Endothelial cell (in vitro differentiated cells): ENCODE measurements around the gene ANGPTL7. TPM values are rescaled to one million over a fixed set of nuclear protein-coding genes. Genes with fewer than 3 reads are reported as not detected.
A peak's percentile ranks its signal among the peaks of the same experiment; 100 is the strongest.

Source experiments
- DNase-seq: peaks from one replicate; pipeline ENCODE4 v3.0.0; 2021; ENCODE audit warnings: low spot score
- H3K27ac Mint-ChIP-seq: one replicate; pipeline ENCODE4 v1.8.0; 2021; ENCODE audit warnings: mixed read lengths, inconsistent platforms; ENCODE audit not compliant: unreplicated experiment
- H3K27me3 Mint-ChIP-seq: one replicate; pipeline ENCODE4 v1.8.0; 2021; ENCODE audit warnings: mild to moderate bottlenecking, moderate library complexity, mixed read lengths, inconsistent platforms; ENCODE audit not compliant: unreplicated experiment
- H3K36me3 Mint-ChIP-seq: one replicate; pipeline ENCODE4 v1.8.0; 2021; ENCODE audit warnings: mild to moderate bottlenecking, low read depth, mixed read lengths, inconsistent platforms; ENCODE audit not compliant: unreplicated experiment
- H3K4me1 Mint-ChIP-seq: one replicate; pipeline ENCODE4 v1.8.0; 2021; ENCODE audit warnings: mild to moderate bottlenecking, mixed read lengths, inconsistent platforms; ENCODE audit not compliant: unreplicated experiment
- H3K4me3 Mint-ChIP-seq: one replicate; pipeline ENCODE4 v1.8.0; 2021; ENCODE audit warnings: mild to moderate bottlenecking, mixed read lengths, inconsistent platforms; ENCODE audit not compliant: unreplicated experiment
- H3K9me3 Mint-ChIP-seq: one replicate; pipeline ENCODE4 v1.8.0; 2021; ENCODE audit warnings: mixed read lengths, inconsistent platforms; ENCODE audit not compliant: unreplicated experiment
- total RNA-seq: library from RNA; stranded (reverse); fragmentation: NEBNext Ultra II Directional; extraction: Animal tissue kit (Norgen Biotek cat#: 25700); gene quantifications from one replicate; pipeline ENCODE4 v1.2.1, GENCODE V29; 2021; ENCODE audit not compliant: unreplicated experiment
- TF ChIP-seq, protein P1 (sequence below): fragments of 200-600 bp; sonication (generic); IDR thresholded peaks from one replicate; pipeline ENCODE4 v1.5.0; 2021; ENCODE audit warnings: antibody characterized with exemption; ENCODE audit not compliant: unreplicated experiment

The ANGPTL7 gene
- total RNA-seq, 1 donor from 2014 or later: not detected

DNA sequence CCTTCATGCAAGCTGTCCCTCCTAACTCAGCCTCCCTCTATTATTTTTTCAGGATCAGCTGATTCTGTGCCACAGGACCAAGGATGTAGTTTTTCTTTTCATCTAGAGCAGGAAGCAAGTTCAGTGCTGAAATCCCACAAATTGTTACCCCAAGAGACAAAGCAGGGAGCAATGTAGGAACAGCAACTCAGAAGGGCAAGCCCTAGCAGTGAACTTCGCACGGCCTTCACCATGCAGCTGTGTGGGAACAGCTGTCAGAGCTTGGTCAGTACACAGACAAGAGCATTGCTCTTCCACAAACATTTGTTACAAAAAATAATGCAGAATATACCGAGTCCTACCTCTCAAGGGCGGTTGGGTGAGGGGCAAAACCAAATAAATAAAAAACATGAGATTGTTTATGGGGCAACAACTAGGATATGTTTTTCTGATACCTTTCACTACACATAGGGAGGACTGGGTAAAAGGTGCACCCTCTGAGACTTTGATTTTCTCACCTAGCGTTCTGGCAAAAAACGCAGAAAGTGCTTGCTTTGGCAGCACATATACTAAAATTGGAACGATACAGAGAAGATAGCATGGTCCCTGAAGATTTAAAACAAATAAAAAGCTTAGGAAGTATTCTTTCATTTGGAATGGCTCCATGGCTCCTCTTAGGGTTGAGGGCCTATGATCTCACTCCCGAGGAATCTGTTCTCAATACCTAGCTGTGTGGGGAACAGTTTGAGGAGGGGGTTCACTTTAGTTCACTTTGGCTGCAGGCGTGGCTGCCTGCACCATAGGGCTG, 37.1 kb upstream of the ANGPTL7 start:
- H3K4me1 Mint-ChIP-seq: peaks cover 16% of the 10 kb centered on the region
- H3K36me3 Mint-ChIP-seq: peaks cover 21% of the 10 kb centered on the region
- DNase-seq: no peak
- H3K4me3 Mint-ChIP-seq: no peak overlapping the region
- peak overlapping the region; percentile 44 for H3K27ac Mint-ChIP-seq
- TF ChIP-seq, protein P1, sequence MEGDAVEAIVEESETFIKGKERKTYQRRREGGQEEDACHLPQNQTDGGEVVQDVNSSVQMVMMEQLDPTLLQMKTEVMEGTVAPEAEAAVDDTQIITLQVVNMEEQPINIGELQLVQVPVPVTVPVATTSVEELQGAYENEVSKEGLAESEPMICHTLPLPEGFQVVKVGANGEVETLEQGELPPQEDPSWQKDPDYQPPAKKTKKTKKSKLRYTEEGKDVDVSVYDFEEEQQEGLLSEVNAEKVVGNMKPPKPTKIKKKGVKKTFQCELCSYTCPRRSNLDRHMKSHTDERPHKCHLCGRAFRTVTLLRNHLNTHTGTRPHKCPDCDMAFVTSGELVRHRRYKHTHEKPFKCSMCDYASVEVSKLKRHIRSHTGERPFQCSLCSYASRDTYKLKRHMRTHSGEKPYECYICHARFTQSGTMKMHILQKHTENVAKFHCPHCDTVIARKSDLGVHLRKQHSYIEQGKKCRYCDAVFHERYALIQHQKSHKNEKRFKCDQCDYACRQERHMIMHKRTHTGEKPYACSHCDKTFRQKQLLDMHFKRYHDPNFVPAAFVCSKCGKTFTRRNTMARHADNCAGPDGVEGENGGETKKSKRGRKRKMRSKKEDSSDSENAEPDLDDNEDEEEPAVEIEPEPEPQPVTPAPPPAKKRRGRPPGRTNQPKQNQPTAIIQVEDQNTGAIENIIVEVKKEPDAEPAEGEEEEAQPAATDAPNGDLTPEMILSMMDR: no peak
- peaks cover 1% of the 10 kb centered on the region for H3K27me3 Mint-ChIP-seq
- no peaks in the 10 kb centered on the region for H3K9me3 Mint-ChIP-seq

- Mint-ChIP-seq H3K36me3 (peaks cover 21% of the 10 kb centered on the region), H3K27me3 (peaks cover 1% of the 10 kb centered on the region), H3K27ac (no peak overlapping the region), H3K9me3 (no peaks in the 10 kb centered on the region), H3K4me1 (peaks cover 23% of the 10 kb centered on the region), H3K4me3 (no peak overlapping the region)
- no peak for DNase-seq
- TF ChIP-seq, protein P1: no peak
Measured at GRCh38 chr1:11152755-11153154, 36.4 kb upstream of the ANGPTL7 start.

- Mint-ChIP-seq H3K27ac (no peak overlapping the region), H3K4me3 (no peak overlapping the region), H3K27me3 (peaks cover 1% of the 10 kb centered on the region), H3K4me1 (peaks cover 27% of the 10 kb centered on the region), H3K36me3 (peaks cover 21% of the 10 kb centered on the region), H3K9me3 (no peaks in the 10 kb centered on the region)
- DNase-seq: no peak
- TF ChIP-seq, protein P1: no peak
Measured at GRCh38 chr1:11153184-11153583, 36.0 kb upstream of the ANGPTL7 start.

- TF ChIP-seq, protein P1: no peak
- peak overlapping the region; percentile 98 for H3K27ac Mint-ChIP-seq
- peak; percentile 13 for DNase-seq
- no peaks in the 10 kb centered on the region for H3K9me3 Mint-ChIP-seq
- H3K36me3 Mint-ChIP-seq: peaks cover 31% of the 10 kb centered on the region
- peak overlapping the region; percentile 28 for H3K4me3 Mint-ChIP-seq
- peaks cover 32% of the 10 kb centered on the region for H3K4me1 Mint-ChIP-seq
- peaks cover 1% of the 10 kb centered on the region for H3K27me3 Mint-ChIP-seq
Measured at GRCh38 chr1:11156441-11156840, 32.7 kb upstream of the ANGPTL7 start.

- Mint-ChIP-seq H3K4me1 (peaks cover 32% of the 10 kb centered on the region), H3K36me3 (peaks cover 35% of the 10 kb centered on the region), H3K4me3 (peak overlapping the region; percentile 28), H3K27me3 (peaks cover 1% of the 10 kb centered on the region), H3K27ac (peak overlapping the region; percentile 98), H3K9me3 (no peaks in the 10 kb centered on the region)
- DNase-seq: no peak
- TF ChIP-seq, protein P1: no peak
Measured at GRCh38 chr1:11156963-11157362, 32.2 kb upstream of the ANGPTL7 start.
